Embryonic facial prominence (tissue), 1 donor: ENCODE measurements around the gene GRIN1.

ENCODE experiments used
- DNase-seq: peaks from one replicate; pipeline ENCODE4 v3.0.0-alpha.2; 2016; ENCODE audit errors: extremely low spot score

Gene GRIN1

GRCh38 chr9:137193771-137194170 lies 54.8 kb downstream of the GRIN1 start:
- no peak for DNase-seq

GRCh38 chr9:137194388-137194787 lies 55.4 kb downstream of the GRIN1 start:
- no peak for DNase-seq

- no peak for DNase-seq
Measured at GRCh38 chr9:137194909-137195308, 56.0 kb downstream of the GRIN1 start.

- DNase-seq: no peak
Measured at GRCh38 chr9:137195525-137196220, 56.7 kb downstream of the GRIN1 start.

- no peak for DNase-seq
Measured at GRCh38 chr9:137198051-137198901, 59.3 kb downstream of the GRIN1 start.

- DNase-seq: no peak
Measured at GRCh38 chr9:137198902-137199283, 59.9 kb downstream of the GRIN1 start.

GRCh38 chr9:137199411-137200121 lies 60.6 kb downstream of the GRIN1 start:
- DNase-seq: no peak

GRCh38 chr9:137200311-137201204 lies 61.6 kb downstream of the GRIN1 start, which contains the start of gene TPRN:
TPRN (minus strand) TSS chr9:137200741; CDS start chr9:137200711, 30 bp downstream.
- DNase-seq: peak; percentile 91

- no peak for DNase-seq
Measured at GRCh38 chr9:137201205-137201868, 62.4 kb downstream of the GRIN1 start.

GRCh38 chr9:137202966-137203365 lies 64.0 kb downstream of the GRIN1 start:
- DNase-seq: no peak

- no peak for DNase-seq
Measured at GRCh38 chr9:137204731-137205125, 65.8 kb downstream of the GRIN1 start.

- peak; percentile 72 for DNase-seq
Measured at GRCh38 chr9:137205126-137206069, 66.4 kb downstream of the GRIN1 start, which contains the start of the genes NDOR1 and TMEM203. NDOR1 (plus strand) TSS chr9:137205700; CDS start chr9:137205778, 78 bp downstream. TMEM203 (minus strand) TSS chr9:137205648; CDS start chr9:137205414, 234 bp downstream.

- DNase-seq: no peak
Measured at GRCh38 chr9:137206602-137207001, 67.6 kb downstream of the GRIN1 start.

GRCh38 chr9:137211532-137211931 lies 72.6 kb downstream of the GRIN1 start:
- no peak for DNase-seq

- no peak for DNase-seq
Measured at GRCh38 chr9:137212520-137212919, 73.6 kb downstream of the GRIN1 start.

GRCh38 chr9:137213160-137214060 lies 74.5 kb downstream of the GRIN1 start:
- no peak for DNase-seq

- no peak for DNase-seq
Measured at GRCh38 chr9:137214620-137215019, 75.7 kb downstream of the GRIN1 start.
